Testis (tissue), 2 donors: ENCODE data around the gene CNTN5.

Source experiments
- POLR2A ChIP-seq: fragments of 450-650 bp; IDR thresholded peaks from one replicate; pipeline ENCODE4 v1.6.1; 2017; ENCODE audit warnings: antibody characterized with exemption, mild to moderate bottlenecking, moderate library complexity
- TF ChIP-seq, protein P1 (sequence below), 3 experiments: fragments of 450-650 bp in 2 of 3; fragments of 200-600 bp in 1 of 3; sonication (generic) in 1 of 3; IDR thresholded peaks; one replicate each; pipeline ENCODE4 v1.5.1; 2016 to 2019; ENCODE audit warnings: antibody characterized with exemption in 3 of 3, mild to moderate bottlenecking in 2 of 3, moderate library complexity in 1 of 3

- TF ChIP-seq POLR2A: no peak
- TF ChIP-seq, protein P1, sequence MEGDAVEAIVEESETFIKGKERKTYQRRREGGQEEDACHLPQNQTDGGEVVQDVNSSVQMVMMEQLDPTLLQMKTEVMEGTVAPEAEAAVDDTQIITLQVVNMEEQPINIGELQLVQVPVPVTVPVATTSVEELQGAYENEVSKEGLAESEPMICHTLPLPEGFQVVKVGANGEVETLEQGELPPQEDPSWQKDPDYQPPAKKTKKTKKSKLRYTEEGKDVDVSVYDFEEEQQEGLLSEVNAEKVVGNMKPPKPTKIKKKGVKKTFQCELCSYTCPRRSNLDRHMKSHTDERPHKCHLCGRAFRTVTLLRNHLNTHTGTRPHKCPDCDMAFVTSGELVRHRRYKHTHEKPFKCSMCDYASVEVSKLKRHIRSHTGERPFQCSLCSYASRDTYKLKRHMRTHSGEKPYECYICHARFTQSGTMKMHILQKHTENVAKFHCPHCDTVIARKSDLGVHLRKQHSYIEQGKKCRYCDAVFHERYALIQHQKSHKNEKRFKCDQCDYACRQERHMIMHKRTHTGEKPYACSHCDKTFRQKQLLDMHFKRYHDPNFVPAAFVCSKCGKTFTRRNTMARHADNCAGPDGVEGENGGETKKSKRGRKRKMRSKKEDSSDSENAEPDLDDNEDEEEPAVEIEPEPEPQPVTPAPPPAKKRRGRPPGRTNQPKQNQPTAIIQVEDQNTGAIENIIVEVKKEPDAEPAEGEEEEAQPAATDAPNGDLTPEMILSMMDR (IDR thresholded peaks at IDR 0.05): no peak
Measured at GRCh38 chr11:99238401-99238800, 217.7 kb downstream of the CNTN5 start.
